Activated T-cell treated with anti-CD3 and anti-CD28 coated beads for 4 hours (primary cell): ENCODE data around the gene PLEKHM3.
"Not testable (repeated sequence)": the region's sequence is repeated elsewhere in the genome, so short reads cannot be mapped to it uniquely, and the experiment has no call there.

Source experiments
- DNase-seq: peaks from one replicate; pipeline ENCODE4 v3.0.0-alpha.2; 2020

Gene PLEKHM3

GRCh38 chr2:207914716-207915115, 110.6 kb downstream of the PLEKHM3 start:
- DNase-seq, result no peak

GRCh38 chr2:207913772-207914358, 111.5 kb downstream of the PLEKHM3 start:
- no peak for DNase-seq

GRCh38 chr2:207911856-207912255, 113.5 kb downstream of the PLEKHM3 start:
- no peak for DNase-seq

GRCh38 chr2:207911215-207911614, 114.1 kb downstream of the PLEKHM3 start:
- DNase-seq, result no peak

DNA sequence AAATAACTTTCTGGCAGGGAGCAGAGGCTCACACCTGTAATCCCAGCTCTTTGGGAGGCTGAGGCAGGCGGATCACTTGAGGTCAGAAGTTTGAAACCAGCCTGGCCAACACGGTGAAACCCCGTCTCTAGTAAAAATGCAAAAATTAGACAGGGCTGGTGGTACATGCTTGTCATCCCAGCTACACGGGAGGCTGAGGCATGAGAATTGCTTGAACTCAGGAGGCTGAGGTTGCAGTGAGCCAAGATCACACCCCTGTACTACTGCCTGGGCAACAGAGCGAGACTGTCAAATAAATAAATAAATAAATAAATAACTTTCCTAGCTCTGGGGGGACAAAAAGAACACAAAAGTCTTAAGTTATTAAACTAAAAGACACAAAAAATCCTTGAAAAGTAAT, 118.8 kb downstream of the PLEKHM3 start:
- DNase-seq, result not testable (repeated sequence)

GRCh38 chr2:207905546-207905945, 119.8 kb downstream of the PLEKHM3 start:
- DNase-seq, result no peak

DNA sequence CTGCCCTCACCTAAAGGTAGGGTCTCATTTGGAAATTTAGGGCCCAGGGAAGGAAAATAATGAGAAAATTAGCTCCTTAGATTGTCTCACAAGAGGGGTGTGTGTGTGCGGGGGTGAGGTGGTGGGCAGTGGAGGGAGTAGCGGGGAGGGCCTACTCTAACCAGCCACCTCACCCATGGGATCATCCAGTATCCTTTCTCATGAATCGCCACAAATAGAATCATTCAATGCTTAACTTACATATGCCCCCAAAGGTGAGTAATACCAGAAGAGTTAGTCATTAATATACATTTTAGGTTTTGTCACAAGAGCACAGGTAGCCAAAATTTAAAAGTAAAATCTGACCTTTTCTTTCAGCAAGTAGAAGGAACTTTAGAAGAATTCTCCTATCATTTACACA, 122.1 kb downstream of the PLEKHM3 start:
- DNase-seq, result no peak

DNA sequence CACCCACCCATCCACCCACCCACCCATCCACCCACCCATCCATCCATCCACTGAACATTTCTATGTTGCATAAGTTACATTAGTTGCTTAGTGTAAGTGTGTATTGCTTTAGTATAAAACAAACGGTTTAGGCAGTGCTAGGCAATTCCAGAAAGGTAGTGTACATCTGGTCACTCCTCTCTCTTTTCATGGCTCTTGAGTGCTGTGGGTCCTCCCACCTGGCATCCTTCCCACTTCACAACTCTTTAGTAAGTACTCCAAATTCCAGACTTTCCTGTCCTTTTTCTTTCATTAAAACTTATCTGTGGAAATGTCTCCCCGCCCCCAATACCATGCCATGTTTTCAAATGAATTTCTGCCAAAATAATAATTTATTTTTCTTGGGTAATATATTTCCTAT, 122.5 kb downstream of the PLEKHM3 start:
- no peak for DNase-seq

GRCh38 chr2:207901829-207902228, 123.5 kb downstream of the PLEKHM3 start:
- DNase-seq, result no peak

DNA sequence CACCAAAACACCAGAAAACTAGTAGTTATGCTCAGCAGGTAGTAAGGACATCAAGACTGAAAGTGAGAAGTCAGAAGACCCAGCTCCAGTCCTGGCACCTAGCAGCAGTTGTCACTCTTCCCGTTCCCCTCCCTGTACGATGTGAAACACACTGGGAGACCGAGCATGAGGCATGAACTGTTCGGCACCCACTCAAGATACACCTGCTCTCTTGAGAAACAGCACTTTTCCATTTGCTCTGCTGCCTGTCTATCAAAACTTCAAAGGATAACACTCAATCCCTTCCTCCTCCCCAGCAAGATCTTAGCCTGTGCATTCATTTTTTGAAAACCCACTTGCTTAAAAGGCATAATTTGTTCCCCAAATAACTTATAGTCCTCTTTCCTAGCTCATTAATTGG, 123.9 kb downstream of the PLEKHM3 start:
- DNase-seq, result no peak

DNA sequence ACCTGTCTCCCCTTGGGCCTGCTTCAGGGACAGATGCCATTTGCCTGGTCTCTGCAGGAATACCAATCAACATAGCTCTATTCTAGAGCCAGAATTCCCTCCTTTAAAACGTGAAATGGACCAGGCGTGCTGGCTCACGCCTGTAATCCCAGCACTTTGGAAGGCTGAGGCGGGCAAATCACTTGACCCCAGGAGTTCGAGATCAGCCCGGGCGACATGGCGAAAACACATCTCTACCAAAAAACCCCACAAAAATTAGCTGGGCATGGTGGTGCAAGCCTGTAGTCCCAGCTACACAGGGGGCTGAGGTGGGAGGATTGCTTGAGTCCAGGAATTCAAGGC, 127.0 kb downstream of the PLEKHM3 start:
- DNase-seq, result no peak

GRCh38 chr2:207897541-207898353, 127.6 kb downstream of the PLEKHM3 start:
- no peak for DNase-seq

GRCh38 chr2:207896525-207897285, 128.6 kb downstream of the PLEKHM3 start:
- no peak for DNase-seq

- DNase-seq, result no peak
Observed at GRCh38 chr2:207895274-207895860, 130.0 kb downstream of the PLEKHM3 start.

DNA sequence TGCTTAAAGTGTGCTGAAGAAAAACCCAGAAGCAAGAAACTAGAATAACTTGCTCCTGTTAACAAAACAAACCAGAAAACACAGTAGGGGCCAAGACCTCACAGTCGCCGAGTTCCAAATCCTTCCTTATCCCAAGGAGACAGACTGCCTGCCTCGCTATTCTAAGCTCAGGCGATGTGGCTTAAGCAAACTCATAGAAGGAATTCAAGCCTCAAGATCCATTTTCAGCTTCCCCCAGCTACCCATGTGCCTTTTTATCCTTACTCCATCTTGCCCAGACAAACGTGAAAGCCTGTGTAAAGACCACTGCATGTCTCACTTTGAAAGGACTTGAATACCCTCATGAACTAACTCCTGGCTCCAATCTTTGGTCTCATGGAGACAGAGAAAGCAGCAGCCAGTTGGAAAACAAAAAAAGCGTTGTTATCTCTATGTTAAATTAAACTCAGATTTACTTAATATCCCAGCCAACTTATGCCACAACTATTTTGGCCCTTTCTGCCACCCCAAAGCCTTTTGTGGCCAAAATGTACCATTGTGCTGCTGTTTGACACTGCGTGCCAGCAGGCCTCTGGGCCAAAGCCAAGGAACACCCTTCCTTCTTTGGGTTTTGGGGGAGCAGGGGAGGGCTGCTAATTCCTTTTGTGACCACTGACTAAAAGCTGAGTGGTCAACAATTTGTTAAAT, 132.5 kb downstream of the PLEKHM3 start:
- no peak for DNase-seq

GRCh38 chr2:207891086-207891844, 134.1 kb downstream of the PLEKHM3 start:
- no peak for DNase-seq

- no peak for DNase-seq
Observed at GRCh38 chr2:207887500-207887899, 137.8 kb downstream of the PLEKHM3 start.

DNA sequence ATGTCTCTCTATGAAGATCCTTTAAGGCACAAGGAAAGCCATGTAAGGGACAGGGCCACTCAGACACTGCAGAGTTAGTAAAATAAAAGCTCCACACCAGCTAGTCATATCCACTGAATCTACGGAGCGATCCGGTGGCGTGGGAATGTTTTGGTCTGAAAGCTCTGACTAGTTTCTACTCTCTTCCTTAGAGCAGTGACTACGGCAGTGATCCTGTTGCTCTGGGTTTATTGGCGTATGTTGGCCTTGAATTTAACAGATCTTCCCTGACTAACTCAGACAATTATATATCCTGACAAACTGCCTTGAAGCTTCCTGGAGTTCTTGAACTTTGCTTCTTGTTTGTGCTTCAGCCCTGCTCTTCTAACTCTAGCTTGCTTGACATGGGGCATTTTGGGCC, 140.3 kb downstream of the PLEKHM3 start:
- no peak for DNase-seq

DNA sequence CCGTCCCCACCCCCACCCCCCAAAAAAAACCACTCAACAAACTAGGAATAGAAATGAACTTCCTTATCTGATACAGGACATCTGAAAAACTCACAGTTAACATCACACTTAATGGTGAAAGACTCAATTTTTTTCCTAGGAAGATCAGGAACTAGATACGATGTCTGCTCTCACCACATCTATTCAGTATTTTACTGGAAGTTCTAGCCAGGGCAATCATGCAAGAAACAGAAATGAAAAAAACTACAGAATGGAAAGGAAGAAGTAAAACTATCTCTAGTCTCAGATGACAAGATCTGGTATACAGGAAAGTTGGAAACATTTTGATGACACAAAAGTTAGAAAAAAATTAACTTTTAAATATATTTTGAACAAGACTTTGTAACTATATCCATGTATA, 141.2 kb downstream of the PLEKHM3 start:
- DNase-seq, result no peak

DNA sequence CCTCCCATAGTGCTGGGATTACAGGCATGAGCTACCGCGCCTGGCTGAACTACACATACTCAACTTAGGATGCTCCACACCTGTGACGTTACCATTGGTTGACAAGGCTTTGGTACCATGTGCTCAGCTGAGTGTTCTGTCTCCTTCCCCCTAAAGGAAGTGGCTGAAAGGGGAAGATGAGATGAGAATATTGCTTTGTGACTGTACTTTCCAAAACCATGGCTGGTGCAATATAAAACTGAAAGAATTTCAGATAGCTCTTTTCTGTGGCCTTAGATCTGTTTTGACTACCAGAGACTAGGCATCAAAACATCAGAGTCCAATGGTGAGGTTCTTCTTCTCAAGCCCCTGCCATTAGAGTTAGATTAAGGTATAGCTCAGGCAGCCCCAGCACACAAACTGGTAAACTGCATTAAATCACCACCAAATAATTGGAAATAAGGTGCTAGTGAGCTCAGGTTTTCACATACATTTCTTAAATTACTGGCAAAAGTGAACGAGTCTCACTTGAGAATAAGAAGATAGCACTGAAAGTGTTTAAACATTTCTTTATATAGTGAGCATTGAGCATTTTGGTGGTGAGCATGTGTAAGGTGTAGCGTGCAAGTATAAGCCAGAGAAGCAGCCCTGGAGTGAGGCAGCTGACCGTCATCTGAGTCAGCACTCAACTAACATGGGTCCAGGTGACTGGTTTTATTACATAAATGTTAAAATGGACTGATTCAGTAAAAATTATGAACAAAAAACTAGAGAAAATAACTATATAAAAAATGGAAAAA, 142.1 kb downstream of the PLEKHM3 start:
- no peak for DNase-seq

DNA sequence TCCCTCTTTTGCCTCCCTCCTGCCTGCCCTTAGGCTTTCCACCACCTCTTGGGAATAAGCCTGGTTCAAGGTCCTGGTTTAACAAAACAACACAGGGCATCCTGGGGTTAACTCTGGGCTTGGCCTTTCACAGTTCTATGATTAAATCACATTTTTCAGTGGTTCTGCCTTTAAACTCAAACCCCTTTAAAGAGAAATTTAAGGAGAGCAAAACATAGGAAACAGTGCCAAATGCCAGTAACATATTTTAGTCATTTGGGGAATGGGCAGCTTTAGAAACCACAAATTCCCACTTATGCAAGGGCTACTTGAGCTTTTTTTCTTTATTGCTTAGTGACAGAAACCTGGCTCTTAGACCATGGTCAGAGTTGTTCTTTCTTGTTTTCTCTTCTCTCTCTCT, 143.4 kb downstream of the PLEKHM3 start:
- no peak for DNase-seq
